ENCODE measurements around the gene CMTM4.

DNA sequence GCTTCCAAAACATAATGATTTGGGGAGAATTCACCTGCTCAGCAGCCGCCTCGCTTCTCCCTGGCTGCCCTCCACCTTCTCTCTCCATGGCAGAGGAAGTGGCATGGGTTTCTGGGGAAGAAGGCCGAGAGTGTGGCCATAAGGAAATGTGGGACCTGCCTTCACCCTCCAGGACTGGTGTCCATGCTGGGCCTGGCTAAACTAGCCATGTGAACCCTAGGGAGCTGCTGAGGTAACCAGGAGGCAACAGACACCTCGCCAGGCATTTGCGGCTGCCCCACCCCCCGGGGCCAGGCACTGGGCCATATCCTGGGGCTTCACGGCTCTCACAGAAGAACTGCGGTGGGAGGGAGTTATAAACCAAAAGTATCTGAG lies 9.9 kb upstream of the CMTM4 start:
- TF ChIP-seq, protein P1, sequence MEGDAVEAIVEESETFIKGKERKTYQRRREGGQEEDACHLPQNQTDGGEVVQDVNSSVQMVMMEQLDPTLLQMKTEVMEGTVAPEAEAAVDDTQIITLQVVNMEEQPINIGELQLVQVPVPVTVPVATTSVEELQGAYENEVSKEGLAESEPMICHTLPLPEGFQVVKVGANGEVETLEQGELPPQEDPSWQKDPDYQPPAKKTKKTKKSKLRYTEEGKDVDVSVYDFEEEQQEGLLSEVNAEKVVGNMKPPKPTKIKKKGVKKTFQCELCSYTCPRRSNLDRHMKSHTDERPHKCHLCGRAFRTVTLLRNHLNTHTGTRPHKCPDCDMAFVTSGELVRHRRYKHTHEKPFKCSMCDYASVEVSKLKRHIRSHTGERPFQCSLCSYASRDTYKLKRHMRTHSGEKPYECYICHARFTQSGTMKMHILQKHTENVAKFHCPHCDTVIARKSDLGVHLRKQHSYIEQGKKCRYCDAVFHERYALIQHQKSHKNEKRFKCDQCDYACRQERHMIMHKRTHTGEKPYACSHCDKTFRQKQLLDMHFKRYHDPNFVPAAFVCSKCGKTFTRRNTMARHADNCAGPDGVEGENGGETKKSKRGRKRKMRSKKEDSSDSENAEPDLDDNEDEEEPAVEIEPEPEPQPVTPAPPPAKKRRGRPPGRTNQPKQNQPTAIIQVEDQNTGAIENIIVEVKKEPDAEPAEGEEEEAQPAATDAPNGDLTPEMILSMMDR (IDR thresholded peaks at IDR 0.05) = no peak
- no peak for TF ChIP-seq POLR2A (IDR thresholded peaks at IDR 0.05)
